Fibroblast of skin of scalp (primary cell): ENCODE data around the gene HOXD9.

ENCODE experiments used
- DNase-seq: peaks from one replicate; pipeline ENCODE4 v3.0.0-alpha.2; 2013

Gene HOXD9

DNA sequence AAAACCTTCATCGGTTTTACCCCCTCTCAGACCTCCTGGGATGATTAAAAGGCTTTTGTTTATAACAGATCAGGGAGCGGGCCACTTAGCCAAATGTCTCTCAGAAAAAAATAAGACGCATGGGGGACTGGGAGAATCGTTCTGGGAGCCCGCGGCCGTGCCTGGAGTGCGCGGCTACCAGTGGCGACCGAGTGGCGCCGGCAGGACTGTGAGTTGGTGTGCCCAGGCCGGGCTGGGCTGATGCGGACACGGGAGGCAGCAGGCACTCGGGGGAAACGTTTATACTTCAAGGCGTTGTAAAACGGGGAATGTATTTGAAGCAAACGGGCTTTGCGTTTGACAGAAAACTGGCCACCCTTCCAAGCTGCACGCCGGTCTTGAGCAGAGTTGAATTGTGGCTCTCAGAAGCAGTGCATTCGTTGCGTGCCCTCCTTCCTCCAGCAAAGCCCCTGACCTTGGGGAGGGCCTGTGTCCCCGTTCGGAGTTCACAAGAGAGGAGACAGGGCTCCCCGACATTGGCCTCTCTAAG lies 10.6 kb upstream of the HOXD9 start:
- no peak for DNase-seq

DNA sequence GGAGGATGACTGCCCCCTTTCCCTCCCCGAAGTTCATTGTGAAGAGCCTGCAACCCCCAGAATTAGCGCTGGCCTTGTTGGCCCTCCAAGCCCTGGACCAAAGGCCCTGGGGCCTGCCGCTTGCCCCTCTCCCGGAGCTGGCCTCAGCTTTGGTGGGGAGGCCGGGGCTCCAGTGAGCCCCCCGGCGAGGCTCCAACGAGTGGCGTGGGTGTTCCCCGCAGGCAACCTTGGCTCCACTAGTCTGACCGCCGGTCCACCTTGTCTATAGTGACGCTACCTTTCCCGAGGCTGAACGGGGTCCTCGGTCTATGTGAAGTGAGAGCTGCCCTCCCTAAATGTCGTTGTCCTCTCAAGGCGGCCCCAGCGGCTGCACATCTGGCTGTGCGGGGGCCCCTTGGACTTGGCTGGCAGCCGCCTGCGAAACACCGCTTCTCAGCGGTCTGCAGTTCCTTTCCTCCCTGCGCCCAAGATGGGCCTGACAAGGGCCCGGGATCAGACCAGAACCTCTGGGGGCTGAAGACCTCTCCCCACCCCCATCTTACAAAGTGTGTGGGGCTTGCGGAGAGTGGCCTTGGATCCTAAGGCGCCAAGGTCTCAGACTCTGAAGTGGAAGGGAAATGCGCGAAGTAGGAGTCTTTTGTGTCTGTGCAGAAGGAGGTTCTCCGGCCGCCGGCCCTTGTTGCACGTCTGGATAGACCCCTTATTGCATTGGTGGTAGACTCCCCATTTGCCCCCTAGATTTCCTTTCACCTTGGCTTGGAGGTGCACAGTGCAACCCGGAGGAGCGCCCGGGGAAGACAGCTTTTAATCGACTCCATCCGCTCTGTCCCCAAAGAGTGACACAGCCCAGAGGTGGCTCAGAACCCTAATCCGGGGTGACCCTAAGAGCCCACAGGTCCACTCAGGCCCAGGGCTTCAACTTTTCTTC lies 9.9 kb upstream of the HOXD9 start:
- DNase-seq: no peak

GRCh38 chr2:176114120-176114929 lies 8.2 kb upstream of the HOXD9 start:
- no peak for DNase-seq

- DNase-seq: no peak
Observed at GRCh38 chr2:176114930-176115625, 7.4 kb upstream of the HOXD9 start.

DNA sequence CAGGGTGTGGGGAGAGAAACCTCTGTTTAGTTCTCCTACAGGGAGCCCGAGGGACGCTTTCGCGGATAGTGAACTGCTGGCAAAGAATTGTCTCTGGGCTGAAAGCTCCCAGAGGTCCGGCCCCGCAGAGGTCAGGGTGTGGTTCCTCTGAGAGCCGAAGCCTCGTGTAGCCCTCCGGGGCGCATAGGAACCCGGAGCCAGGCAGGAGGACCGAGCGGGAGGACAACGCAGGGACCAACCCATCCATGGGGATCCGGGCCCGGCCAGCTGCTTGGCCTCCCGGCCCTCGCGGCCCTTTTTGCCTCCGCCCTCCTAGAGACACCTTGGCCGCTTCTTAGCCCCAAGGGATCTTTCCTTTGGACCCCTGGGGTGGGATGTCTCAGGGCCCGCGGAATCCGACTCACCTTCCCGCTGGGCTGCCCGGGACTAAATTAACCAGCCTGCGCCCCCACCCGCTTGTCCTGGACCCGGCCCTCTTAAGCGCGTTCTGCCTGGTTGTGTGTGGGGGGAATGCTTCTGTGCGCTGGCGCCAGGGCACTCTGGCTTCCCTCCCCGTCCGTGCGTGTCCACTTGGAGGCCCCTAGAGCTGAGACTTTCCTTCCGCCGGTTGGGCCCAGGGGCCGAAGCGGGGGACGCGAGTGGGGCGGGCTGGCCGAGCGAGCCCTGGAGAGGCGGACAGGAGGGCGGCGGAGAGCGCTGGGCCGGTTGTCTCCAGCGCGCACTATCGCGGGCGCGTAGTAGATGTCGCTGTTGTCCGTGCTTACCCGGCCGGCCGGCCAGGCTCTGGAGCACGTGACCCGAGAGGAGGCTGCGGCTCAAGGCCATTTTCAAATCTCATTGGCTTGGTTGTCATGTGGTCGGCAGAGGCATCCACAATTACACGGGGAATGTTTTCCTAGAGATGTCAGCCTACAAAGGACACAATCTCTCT lies 6.4 kb upstream of the HOXD9 start, which contains the start of gene HOXD10:
Gene HOXD10, plus strand, starts transcription at position 896 of the 931 bp plus-strand sequence. CDS start 56 bp downstream, outside the sequence.
- DNase-seq: peak; percentile 79

- DNase-seq: no peak
Observed at GRCh38 chr2:176117162-176117822, 5.2 kb upstream of the HOXD9 start.

DNA sequence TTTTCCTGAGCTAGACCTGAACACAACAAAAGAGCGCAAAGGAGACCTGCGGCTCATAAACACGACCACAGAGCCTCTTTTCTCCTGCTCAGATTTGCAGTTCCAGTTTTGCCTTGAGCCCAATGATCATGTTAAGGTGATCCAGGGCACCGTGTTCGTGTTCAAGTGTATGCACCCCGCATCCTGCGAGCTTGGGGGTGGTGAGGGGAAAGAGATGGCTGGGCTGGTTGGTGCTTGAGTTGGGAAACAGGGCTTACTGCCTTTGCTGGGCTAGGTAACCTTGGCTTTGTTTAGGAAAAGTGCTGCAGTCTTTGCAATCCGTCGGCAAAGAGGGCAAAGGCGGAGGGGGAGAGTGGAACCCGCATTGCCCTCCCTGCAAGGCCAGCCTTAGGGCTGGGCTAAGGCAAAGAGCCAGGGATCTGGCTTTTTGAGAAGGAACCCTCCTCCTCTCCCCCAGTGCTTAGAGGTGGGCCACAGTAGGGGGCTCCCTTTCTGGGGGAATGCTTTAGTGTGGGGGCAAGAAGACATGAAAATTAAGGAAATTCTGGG lies 4.6 kb upstream of the HOXD9 start:
- no peak for DNase-seq

GRCh38 chr2:176118601-176119339 lies 3.7 kb upstream of the HOXD9 start:
- peak; percentile 56 for DNase-seq

DNA sequence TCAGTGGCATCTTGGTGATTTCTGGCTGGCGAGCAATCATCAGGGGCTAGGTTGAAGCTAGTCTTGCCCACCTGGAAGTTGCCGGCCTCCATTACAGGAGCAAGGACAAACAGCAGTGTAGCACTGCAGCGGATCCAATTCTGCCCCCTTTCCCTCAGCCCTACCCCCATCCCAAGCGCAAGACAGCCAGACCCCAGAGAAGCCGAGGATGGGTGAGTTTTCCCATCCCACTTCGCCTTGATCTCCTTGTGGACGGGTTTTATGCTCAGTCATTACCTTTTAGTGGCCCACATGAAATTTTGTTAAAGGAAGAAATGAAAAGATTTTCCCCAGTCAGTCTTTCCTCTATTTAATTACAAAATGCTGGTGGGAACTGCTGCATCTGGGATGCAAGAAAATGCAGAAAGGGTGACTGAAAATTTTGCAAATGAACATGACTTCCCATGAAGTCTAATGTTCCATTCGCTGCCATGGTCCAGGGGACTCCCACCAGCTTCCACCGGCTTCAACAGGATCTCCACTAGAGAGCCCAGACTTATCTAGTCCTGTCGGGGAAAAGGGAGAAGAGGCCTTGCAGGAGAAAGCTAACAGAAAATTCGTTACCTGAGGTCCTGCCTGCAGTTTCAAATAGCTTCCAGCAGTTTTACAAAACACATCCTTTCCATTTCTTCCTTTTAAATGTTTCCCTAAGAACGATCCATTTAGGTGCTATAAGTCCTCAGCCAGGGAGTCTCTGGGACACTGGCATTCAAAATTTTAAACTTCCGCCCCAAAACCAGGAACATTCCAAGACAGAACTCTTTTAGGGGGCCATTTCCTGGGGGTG lies 1.9 kb upstream of the HOXD9 start:
- DNase-seq: no peak

DNA sequence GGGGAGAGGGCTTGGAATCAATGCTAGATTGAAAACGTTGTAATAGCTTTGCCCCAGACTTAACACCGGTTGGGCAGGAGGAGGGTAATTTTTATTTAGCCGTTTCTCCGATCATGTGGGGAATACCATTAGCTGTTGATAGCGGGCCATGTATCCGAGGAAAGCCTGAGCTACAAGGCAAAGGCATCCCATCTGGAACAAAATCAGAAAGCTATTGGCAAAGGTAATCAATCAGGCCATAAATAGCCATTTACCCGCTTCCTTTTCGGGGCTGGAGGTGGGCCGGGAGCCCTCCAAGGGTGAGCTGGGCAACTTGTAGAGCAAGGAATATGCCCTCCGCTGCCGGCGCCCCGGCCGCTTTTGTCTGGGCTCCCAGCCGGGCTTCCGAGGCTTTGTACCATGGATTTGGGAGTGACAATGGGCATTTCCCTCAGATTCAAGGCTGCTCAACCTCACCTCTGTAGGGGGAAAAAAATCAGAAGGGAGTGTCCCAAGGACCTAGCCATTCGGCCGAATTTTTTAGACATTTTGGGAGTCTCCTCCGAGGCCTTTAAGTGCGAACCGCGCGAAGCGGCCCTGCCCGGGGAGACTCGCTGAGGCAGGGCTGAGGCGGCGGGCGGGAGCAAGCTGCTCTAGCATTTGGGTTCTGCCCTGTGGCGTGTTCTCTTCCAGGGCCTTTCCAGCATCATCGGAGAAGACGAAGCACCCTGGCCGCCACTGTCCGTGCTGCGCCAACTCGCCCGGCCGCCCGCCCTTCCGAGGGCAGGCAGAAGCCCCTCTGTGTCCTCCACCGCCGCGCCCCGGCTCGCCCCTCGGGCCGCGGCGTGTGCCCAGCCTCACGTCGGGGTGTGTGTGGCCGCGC lies 1.1 kb upstream of the HOXD9 start:
- no peak for DNase-seq

DNA sequence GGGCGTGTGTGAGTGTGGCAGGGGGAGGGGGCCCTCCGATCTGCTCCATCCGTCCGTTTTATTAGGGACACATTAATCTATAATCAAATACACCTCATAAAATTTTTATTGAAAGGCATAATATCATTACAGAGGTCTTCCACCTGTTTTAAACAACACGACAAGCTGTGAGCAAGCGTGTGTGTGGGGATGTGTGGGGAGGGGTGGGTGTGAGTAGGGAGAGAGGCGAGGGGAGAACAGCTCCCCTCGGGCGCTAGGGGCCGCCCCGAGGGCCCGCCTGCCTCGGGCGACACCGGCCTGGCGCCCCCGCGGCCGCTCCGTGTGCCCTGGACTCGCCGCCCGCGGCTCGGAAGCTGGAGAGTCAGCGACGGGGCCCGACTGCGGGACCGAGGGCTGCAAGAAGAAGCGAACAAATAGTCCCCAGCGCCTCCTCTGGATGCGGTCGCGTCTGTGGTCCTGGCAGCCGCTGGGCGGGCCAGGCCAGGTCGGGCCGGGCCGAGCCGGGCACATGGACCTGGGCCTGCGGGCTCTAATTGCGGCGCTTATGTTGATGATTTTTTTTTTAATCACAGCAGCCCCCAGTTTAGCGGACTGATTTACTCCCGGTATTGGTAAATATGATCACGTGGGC lies 352 bp upstream of the HOXD9 start:
- no peak for DNase-seq

GRCh38 chr2:176123411-176124109 lies 1.0 kb downstream of the HOXD9 start:
- no peak for DNase-seq

GRCh38 chr2:176124110-176124946 lies 1.8 kb downstream of the HOXD9 start:
- DNase-seq: no peak

GRCh38 chr2:176124947-176125771 lies 2.6 kb downstream of the HOXD9 start:
- no peak for DNase-seq

GRCh38 chr2:176125772-176126054 lies 3.2 kb downstream of the HOXD9 start:
- DNase-seq: no peak
